HG03064 (cell line): ENCODE results near the gene PEX6.
A peak's percentile ranks its signal among the peaks of the same experiment; 100 is the strongest.

Experiments
- ATAC-seq: cut with Tn5 transposase; IDR thresholded peaks from one replicate; pipeline ENCODE4 v1.9.1; 2021; ENCODE audit warnings: low read depth; ENCODE audit not compliant: unreplicated experiment

Gene PEX6, protein sequence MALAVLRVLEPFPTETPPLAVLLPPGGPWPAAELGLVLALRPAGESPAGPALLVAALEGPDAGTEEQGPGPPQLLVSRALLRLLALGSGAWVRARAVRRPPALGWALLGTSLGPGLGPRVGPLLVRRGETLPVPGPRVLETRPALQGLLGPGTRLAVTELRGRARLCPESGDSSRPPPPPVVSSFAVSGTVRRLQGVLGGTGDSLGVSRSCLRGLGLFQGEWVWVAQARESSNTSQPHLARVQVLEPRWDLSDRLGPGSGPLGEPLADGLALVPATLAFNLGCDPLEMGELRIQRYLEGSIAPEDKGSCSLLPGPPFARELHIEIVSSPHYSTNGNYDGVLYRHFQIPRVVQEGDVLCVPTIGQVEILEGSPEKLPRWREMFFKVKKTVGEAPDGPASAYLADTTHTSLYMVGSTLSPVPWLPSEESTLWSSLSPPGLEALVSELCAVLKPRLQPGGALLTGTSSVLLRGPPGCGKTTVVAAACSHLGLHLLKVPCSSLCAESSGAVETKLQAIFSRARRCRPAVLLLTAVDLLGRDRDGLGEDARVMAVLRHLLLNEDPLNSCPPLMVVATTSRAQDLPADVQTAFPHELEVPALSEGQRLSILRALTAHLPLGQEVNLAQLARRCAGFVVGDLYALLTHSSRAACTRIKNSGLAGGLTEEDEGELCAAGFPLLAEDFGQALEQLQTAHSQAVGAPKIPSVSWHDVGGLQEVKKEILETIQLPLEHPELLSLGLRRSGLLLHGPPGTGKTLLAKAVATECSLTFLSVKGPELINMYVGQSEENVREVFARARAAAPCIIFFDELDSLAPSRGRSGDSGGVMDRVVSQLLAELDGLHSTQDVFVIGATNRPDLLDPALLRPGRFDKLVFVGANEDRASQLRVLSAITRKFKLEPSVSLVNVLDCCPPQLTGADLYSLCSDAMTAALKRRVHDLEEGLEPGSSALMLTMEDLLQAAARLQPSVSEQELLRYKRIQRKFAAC

DNA sequence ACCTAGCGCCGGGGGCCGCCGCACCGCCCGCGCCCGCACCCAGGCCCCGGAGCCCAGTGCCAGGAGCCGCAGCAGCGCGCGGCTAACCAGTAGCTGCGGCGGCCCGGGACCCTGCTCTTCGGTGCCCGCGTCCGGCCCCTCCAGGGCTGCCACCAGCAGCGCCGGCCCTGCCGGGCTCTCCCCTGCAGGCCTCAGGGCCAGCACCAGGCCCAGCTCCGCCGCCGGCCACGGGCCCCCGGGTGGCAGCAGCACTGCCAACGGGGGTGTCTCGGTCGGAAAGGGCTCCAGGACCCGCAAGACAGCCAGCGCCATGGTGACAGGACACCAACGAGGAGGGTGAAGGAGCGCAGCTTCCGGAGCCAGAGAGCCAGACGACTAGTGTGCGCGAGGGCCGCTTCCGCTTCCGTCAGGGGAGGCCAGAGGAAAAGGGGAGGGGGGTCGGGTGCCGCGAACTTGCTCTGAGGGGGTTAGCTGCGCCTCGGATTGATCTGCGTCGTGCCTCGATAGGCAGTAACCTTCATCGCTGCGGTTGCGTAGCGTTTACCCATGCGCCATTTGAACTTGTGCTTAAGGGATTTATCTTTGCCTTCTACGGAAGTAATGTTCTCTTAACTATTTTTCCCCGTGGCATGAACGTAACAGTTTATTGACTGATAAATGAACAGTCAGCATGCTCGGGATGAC, at the start of gene PEX6:
TSS of gene PEX6 (minus strand) at position 343 of the 684 bp plus-strand sequence. CDS start at position 312, 31 bp downstream.
- peak; percentile 91 for ATAC-seq

- no peak for ATAC-seq
Observed at GRCh38 chr6:43026365-43026764, 47.4 kb upstream of the PEX6 start.

GRCh38 chr6:43024436-43024835, 45.5 kb upstream of the PEX6 start:
- no peak for ATAC-seq

DNA sequence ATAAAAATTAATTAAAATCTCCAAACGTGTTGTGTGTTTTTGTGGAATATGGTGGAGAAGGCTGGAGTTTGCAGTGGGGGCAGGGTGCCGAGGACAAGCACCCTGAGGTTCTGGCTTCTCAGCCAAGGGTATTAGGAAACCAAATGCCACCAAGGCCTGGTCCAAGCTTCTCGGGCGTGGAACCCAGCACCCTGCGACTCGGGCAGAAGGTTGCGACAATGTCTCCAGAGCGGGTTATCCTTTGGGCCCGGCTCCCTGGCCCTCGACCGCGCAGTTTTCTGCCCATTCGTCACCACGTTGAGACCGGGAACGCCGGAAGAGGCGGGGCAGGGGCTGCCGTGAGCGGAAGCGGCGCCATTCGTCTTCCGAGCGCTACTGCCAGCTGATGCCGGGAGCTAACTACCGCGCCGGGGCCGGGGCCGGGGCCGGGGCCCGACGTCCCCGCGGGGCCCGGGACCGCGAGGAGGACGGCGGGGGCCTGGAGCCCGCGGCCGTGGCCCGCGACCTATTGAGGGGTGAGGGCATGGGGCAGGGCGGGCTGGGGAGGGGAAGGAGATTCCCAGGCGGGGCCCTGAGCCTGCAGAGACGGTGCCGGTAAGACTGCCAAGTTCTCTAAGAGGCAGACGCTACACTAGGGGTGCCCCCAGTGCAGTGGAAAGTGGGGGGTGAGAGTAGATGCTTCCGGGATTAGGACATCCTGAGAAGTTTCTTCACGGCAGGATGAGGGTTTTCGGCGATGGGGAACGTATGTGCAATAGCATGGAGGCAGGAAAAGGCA, 42.5 kb upstream of the PEX6 start, which contains the start of gene RRP36:
TSS of gene RRP36 (plus strand) at position 354 of the 778 bp plus-strand sequence. CDS start at position 386, 32 bp downstream.
- peak; percentile 64 for ATAC-seq

GRCh38 chr6:43020847-43021246, 41.9 kb upstream of the PEX6 start:
- ATAC-seq, result no peak

DNA sequence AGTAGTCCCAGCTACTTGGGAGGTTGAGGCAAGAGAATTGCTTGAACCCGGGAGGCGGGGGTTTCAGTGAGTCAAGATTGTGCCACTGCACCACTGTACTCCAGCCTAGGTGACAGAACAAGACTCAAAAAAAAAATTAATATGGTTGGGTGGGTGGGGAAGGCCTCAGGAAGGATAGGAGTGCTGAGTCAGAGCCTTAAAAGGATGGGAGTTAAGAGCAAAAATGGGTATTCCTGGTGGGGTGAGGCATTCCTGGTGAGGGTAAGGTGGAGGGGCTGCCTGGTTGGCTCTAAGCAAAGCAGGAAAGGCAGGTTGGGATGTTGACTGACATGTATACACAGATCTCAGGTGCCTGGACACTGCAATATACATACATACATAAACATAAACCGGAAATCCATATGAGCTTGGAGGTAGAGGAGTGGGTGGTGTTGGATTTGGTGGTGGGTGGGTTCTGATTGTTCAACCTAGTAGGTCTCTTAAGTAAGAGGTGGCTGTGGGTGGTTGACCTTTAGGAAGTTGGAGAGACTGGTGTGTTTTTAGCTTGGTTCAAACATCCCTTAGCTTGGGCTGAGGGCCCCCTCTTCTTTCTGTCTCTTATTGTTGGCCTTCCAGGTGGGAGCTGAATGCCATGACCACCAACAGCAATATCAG, 41.2 kb upstream of the PEX6 start:
- no peak for ATAC-seq

GRCh38 chr6:43019152-43019551, 40.2 kb upstream of the PEX6 start:
- ATAC-seq, result no peak

- no peak for ATAC-seq
Observed at GRCh38 chr6:43016943-43017334, 38.0 kb upstream of the PEX6 start.

DNA sequence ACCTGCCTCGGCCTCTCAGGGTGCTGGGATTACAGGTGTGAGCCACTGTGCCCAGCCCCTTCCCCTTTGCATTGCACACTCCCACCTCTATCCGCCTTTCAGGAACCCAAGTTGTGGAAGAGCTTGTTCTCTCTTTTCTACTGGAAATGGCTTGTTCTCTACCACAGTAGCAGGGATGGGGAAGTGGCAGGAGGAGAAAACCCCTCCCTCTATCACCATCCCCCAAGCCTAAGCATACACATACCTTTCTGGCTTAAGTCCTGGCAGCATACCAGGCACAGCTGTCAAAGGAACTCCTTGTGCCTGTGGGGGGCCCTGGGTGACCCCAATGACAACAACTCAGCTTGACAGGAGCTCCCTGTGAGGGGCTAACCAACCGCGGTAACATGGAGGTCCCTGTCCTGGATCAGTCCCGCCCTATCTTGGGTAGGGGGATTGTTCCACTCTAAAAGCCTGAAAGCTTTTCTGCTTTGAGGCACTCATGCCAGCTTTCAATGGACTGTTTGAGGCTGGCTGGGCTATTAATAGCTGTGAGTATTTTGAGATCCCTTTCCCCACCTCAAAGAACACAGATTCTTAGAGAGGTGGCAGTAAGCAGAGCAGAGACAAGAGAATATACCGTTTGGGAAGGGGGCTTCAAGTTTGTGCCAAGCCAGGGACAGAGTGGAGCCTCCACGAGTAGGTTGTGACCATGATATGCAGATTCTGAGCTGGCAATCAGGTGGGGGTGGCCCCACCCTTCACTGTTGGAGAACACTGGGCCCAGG, 37.4 kb upstream of the PEX6 start:
- no peak for ATAC-seq

GRCh38 chr6:43014434-43014909, 35.5 kb upstream of the PEX6 start:
- ATAC-seq, result no peak

GRCh38 chr6:43013843-43014433, 35.0 kb upstream of the PEX6 start, which contains the start of the genes KLHDC3 and MEA1:
Gene KLHDC3 (plus strand): TSS chr6:43014249. CDS start chr6:43017193, 2,944 bp downstream.
Gene MEA1 (minus strand): TSS chr6:43013946. CDS start chr6:43013813, 133 bp downstream.
- peak; percentile 89 for ATAC-seq

DNA sequence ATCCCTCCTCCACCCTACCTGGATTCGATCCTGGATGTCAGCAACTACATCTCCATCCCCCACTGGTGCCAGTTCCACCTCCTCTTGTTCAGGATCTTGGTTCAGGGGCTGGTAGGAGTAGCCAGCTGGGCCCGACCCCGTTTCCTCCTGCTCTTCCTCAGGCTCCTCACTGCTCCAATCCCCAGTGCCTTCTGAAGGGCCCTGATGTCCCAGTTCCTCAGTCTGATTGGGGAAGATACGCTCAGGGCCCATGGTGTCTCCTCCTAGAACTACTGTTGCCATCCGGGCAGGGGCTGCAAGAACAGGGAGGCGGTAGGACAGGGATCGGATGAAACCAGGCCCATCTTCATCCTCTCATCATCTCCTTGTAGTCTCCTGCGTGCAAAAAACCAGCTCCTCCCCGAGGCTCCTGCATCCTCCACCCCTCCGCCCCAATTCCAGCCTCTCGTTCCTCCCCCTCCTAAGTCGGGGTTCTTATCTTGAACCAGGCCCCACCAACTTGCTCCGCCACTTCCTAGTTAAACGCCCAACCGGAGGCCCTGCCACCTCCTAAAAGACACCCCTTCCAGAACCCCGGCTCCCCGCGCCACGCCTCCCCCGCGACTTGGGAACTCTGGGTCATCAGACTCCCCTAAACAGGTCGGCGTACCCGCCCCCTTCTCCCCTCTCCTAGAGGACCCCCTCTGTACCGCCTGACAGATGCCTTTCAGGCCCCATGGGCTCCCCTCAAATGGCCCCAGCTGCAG, 34.3 kb upstream of the PEX6 start:
- ATAC-seq, result no peak

DNA sequence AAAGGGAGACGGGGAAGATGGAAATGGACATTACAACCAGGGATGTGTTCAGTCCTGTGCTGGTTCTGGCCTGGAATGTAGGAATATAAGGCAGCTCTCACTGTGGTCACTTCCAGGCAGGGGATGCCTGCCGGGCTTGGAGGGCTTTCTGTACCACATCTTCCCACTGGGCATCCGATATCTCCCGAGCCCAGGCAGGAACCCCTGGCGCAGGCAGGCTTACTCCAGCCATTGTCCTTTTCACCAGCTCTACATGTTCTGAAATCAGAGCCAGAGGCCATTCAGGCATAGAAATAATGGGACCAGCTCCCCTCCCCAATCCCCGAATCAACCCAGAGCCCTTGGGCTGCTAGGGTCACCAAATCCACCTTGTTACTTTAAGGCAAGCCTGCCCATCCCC, 33.4 kb upstream of the PEX6 start:
- no peak for ATAC-seq

DNA sequence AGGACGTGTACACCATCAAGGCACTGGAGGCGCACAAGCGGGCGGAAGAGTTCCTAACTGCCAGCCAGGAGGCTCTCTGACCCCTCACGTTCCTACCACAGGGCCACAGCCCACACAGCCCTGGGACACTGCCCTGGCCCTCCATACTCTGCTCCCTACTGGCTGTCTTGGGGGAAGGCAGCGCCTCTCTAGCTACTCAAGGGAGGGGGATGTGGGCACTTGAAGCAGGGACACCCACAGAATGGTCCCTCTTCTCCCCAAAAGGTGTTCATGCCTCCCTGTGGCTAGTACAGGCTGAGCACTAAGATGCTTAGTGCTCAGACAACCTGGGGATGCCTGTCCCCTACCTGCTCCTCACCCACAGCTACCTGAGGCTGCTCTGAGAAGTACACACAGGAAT, 32.2 kb upstream of the PEX6 start:
- ATAC-seq, result no peak

GRCh38 chr6:43009124-43009523, 30.1 kb upstream of the PEX6 start:
- ATAC-seq, result no peak

GRCh38 chr6:43007126-43007525, 28.1 kb upstream of the PEX6 start:
- ATAC-seq, result no peak

GRCh38 chr6:43006251-43006650, 27.3 kb upstream of the PEX6 start:
- no peak for ATAC-seq
